ENCODE measurements around the gene SPIN4.
"Not testable (repeated sequence)": the region's sequence is repeated elsewhere in the genome, so short reads cannot be mapped to it uniquely, and the experiment has no call there.

The SPIN4 gene

GRCh38 chrX:63350941-63351616 is at the start of gene SPIN4:
Gene SPIN4, minus strand, starts transcription at chrX:63351332. Its CDS starts 513 bp downstream, at chrX:63350819.
- DNase-seq, result peak; percentile 89

GRCh38 chrX:63400340-63400739 is 49.2 kb upstream of the SPIN4 start:
- no peak for DNase-seq

- no peak for DNase-seq
Measured at GRCh38 chrX:63394872-63395271, 43.7 kb upstream of the SPIN4 start.

GRCh38 chrX:63393094-63393493 is 42.0 kb upstream of the SPIN4 start:
- DNase-seq, result not testable (repeated sequence)

GRCh38 chrX:63387411-63387810 is 36.3 kb upstream of the SPIN4 start:
- DNase-seq, result no peak

GRCh38 chrX:63384263-63384662 is 33.1 kb upstream of the SPIN4 start:
- DNase-seq, result not testable (repeated sequence)

- not testable (repeated sequence) for DNase-seq
Measured at GRCh38 chrX:63373012-63373411, 21.9 kb upstream of the SPIN4 start.

GRCh38 chrX:63367699-63368098 is 16.6 kb upstream of the SPIN4 start:
- DNase-seq, result not testable (repeated sequence)

GRCh38 chrX:63363788-63364187 is 12.7 kb upstream of the SPIN4 start:
- DNase-seq, result no peak

- no peak for DNase-seq
Measured at GRCh38 chrX:63361494-63361893, 10.4 kb upstream of the SPIN4 start.

- DNase-seq, result no peak
Measured at GRCh38 chrX:63354484-63354883, 3.4 kb upstream of the SPIN4 start.

- peak; percentile 45 for DNase-seq
Measured at GRCh38 chrX:63350465-63350877, 661 bp downstream of the SPIN4 start.

- no peak for DNase-seq
Measured at GRCh38 chrX:63349307-63349706, 1.8 kb downstream of the SPIN4 start.

GRCh38 chrX:63330681-63331080 is 20.5 kb downstream of the SPIN4 start:
- no peak for DNase-seq

- DNase-seq, result no peak
Measured at GRCh38 chrX:63327788-63328187, 23.3 kb downstream of the SPIN4 start.

- DNase-seq, result no peak
Measured at GRCh38 chrX:63299596-63299995, 51.5 kb downstream of the SPIN4 start.

All from right forelimb (tissue), 1 donor.